GM23248 (cell line): Measurements from ENCODE around the gene WLS. TPM values are rescaled to one million over a fixed set of nuclear protein-coding genes. Genes with fewer than 3 reads are reported as not detected.

Experiments
- DNase-seq: peaks from one replicate; pipeline ENCODE4 v3.0.0-alpha.2; 2015
- H2AFZ ChIP-seq: fragments of 200-600 bp; sonication (generic); 2 replicates; pipeline ENCODE4 v1.6.1; 2016; ENCODE audit warnings: antibody characterized with exemption
- H3F3A ChIP-seq: fragments of 200-600 bp; sonication (generic); 2 replicates; pipeline ENCODE4 v1.6.1; 2016; ENCODE audit warnings: mild to moderate bottlenecking, antibody characterized with exemption, mixed run types; ENCODE audit not compliant: insufficient read depth
- H3K27ac ChIP-seq: fragments of 200-600 bp; sonication (generic); 2 replicates; pipeline ENCODE4 v1.5.1; 2016; ENCODE audit warnings: mild to moderate bottlenecking
- H3K27me3 ChIP-seq: fragments of 200-600 bp; sonication (generic); replicated peaks from 2 replicates; pipeline ENCODE4 v1.6.1; 2016; ENCODE audit warnings: mild to moderate bottlenecking; ENCODE audit not compliant: insufficient read depth
- H3K36me3 ChIP-seq: fragments of 200-600 bp; sonication (generic); 2 replicates; pipeline ENCODE4 v1.6.1; 2016; ENCODE audit warnings: low read depth, mild to moderate bottlenecking
- H3K4me1 ChIP-seq: fragments of 200-600 bp; sonication (generic); 2 replicates; pipeline ENCODE4 v1.6.1; 2016; ENCODE audit warnings: mild to moderate bottlenecking; ENCODE audit not compliant: insufficient read depth
- H3K4me2 ChIP-seq: fragments of 200-600 bp; sonication (generic); one replicate; pipeline ENCODE4 v1.6.1; 2016; ENCODE audit warnings: mild to moderate bottlenecking; ENCODE audit not compliant: unreplicated experiment
- H3K4me3 ChIP-seq: fragments of 200-600 bp; sonication (generic); 2 replicates; pipeline ENCODE4 v1.5.1; 2016; ENCODE audit warnings: mild to moderate bottlenecking
- H3K79me2 ChIP-seq: fragments of 200-600 bp; sonication (generic); 2 replicates; pipeline ENCODE4 v1.6.1; 2016; ENCODE audit warnings: mild to moderate bottlenecking; ENCODE audit not compliant: insufficient read depth
- H3K9ac ChIP-seq: fragments of 200-600 bp; sonication (generic); 2 replicates; pipeline ENCODE4 v1.6.1; 2016; ENCODE audit warnings: mild to moderate bottlenecking
- H3K9me2 ChIP-seq: fragments of 200-600 bp; sonication (generic); 2 replicates; pipeline ENCODE4 v1.6.1; 2016; ENCODE audit warnings: mixed run types, mild to moderate bottlenecking, moderate library complexity; ENCODE audit not compliant: insufficient read depth
- H3K9me3 ChIP-seq: fragments of 200-600 bp; sonication (generic); one replicate; pipeline ENCODE4 v1.6.1; 2017; ENCODE audit warnings: low read depth
- H4K20me1 ChIP-seq: fragments of 200-600 bp; sonication (generic); 2 replicates; pipeline ENCODE4 v1.6.0; 2016; ENCODE audit not compliant: insufficient read depth
- EZH2 ChIP-seq: fragments of 200-600 bp; sonication (generic); IDR thresholded peaks from 2 replicates; pipeline ENCODE4 v1.6.1; 2018; ENCODE audit warnings: antibody characterized with exemption, mild to moderate bottlenecking; ENCODE audit not compliant: insufficient read depth, poor library complexity, severe bottlenecking
- EZH2phosphoT487 ChIP-seq: fragments of 200-600 bp; sonication (generic); IDR thresholded peaks from 2 replicates; pipeline ENCODE4 v1.6.1; 2018; ENCODE audit warnings: antibody characterized with exemption, moderate library complexity, mild to moderate bottlenecking, low read depth; ENCODE audit not compliant: insufficient read depth
- WGBS, 2 experiments: methylation state at CpG; one replicate each; pipeline ENCODE4 v1.1.6; 2015 to 2017; ENCODE audit warnings: low lambda C conversion rate in 2 of 2, low coverage in 1 of 2; ENCODE audit errors: missing lambda C conversion rate in 2 of 2; 5-methylcytosine and 5-hydroxymethylcytosine counted together
- in situ Hi-C: fragments of 300-500 bp; cut with MboI; formaldehyde crosslinking; loops from 2 replicates; pipeline ENCODE4 v1.15.0; 2020
- polyA plus RNA-seq: library from polyadenylated mRNA; unstranded; fragments of >200 nt; fragmentation: Nextera tagmentation; extraction: Ambion mirVana; gene quantifications from 2 replicates; pipeline ENCODE4 v1.2.1, GENCODE V29; 2016
- total RNA-seq: library from RNA; depleted of rRNA; stranded (reverse); fragments of >200 nt; shearing (Covaris generic); gene quantifications from 2 replicates; pipeline ENCODE4 v1.2.3, GENCODE V29; 2014

WLS gene
- total and polyA plus RNA-seq, 2 experiments from 2014 or later: 26.7 to 36.4 TPM

- no peaks in the 10 kb centered on the region for H3K79me2 ChIP-seq
- in situ Hi-C loops: no loop called here
- H2AFZ ChIP-seq: no peak overlapping the region
- no peak for DNase-seq
- H3K4me1 ChIP-seq: no peaks in the 10 kb centered on the region
- no peaks in the 10 kb centered on the region for H3K9me2 ChIP-seq
- no peak overlapping the region for H3K27ac ChIP-seq
- no peaks in the 10 kb centered on the region for H3K27me3 ChIP-seq
- no peaks in the 10 kb centered on the region for H4K20me1 ChIP-seq
- no peaks in the 10 kb centered on the region for H3K36me3 ChIP-seq
- H3K9ac ChIP-seq: no peak overlapping the region
- H3K4me3 ChIP-seq: no peak overlapping the region
- H3K9me3 ChIP-seq: no peaks in the 10 kb centered on the region
- TF ChIP-seq EZH2: no peak
- WGBS, 2 experiments: 38 to 41% methylated on average over 2 of the region's 2 CpGs
- H3F3A ChIP-seq: no peaks in the 10 kb centered on the region
- H3K4me2 ChIP-seq: no peak overlapping the region
These were observed 44.1 kb upstream of the WLS start for GRCh38 chr1:68276448-68276847.

GRCh38 chr1:68273530-68273929 is 41.2 kb upstream of the WLS start:
- no peaks in the 10 kb centered on the region for H3K79me2 ChIP-seq
- no peak overlapping the region for H3K27ac ChIP-seq
- H3K9me3 ChIP-seq: no peaks in the 10 kb centered on the region
- H3K27me3 ChIP-seq: no peaks in the 10 kb centered on the region
- TF ChIP-seq EZH2 (no peak), EZH2phosphoT487 (no peak)
- H3K4me3 ChIP-seq: no peak overlapping the region
- in situ Hi-C loops: no loop called here
- H3K9ac ChIP-seq: no peak overlapping the region
- H3K4me1 ChIP-seq: peaks cover 9% of the 10 kb centered on the region; the same call in 1 of the 2 replicates
- H4K20me1 ChIP-seq: no peaks in the 10 kb centered on the region
- H3K9me2 ChIP-seq: no peaks in the 10 kb centered on the region
- H3K4me2 ChIP-seq: no peak overlapping the region
- DNase-seq: no peak
- H2AFZ ChIP-seq: no peak overlapping the region
- WGBS, 2 experiments: 87 to 90% methylated on average over 4 of the region's 4 CpGs
- no peaks in the 10 kb centered on the region for H3K36me3 ChIP-seq
- no peaks in the 10 kb centered on the region for H3F3A ChIP-seq

GRCh38 chr1:68271596-68271995 is 39.3 kb upstream of the WLS start:
- no peak overlapping the region for H3K4me3 ChIP-seq
- DNase-seq: no peak
- no peaks in the 10 kb centered on the region for H3K79me2 ChIP-seq
- no peak overlapping the region for H3K27ac ChIP-seq
- no peaks in the 10 kb centered on the region for H3K36me3 ChIP-seq
- no peaks in the 10 kb centered on the region for H3K9me3 ChIP-seq
- no peaks in the 10 kb centered on the region for H4K20me1 ChIP-seq
- H3K4me1 ChIP-seq: peaks cover 9% of the 10 kb centered on the region; the same call in 1 of the 2 replicates
- no peaks in the 10 kb centered on the region for H3K27me3 ChIP-seq
- no peak overlapping the region for H3K9ac ChIP-seq
- no peak overlapping the region for H2AFZ ChIP-seq
- in situ Hi-C loops: no loop called here
- TF ChIP-seq EZH2: no peak
- TF ChIP-seq EZH2phosphoT487: no peak
- no peak overlapping the region for H3K4me2 ChIP-seq
- no peaks in the 10 kb centered on the region for H3F3A ChIP-seq
- 80 to 87% methylated on average over 5 of the region's 5 CpGs for WGBS, 2 experiments
- H3K9me2 ChIP-seq: no peaks in the 10 kb centered on the region

GRCh38 chr1:68270951-68271350 is 38.6 kb upstream of the WLS start:
- no peak for DNase-seq
- Histone ChIP-seq H3K27me3 (no peaks in the 10 kb centered on the region), H3K36me3 (no peaks in the 10 kb centered on the region), H2AFZ (no peak overlapping the region), H3K4me2 (no peak overlapping the region), H3K79me2 (no peaks in the 10 kb centered on the region), H4K20me1 (no peaks in the 10 kb centered on the region), H3K9me2 (no peaks in the 10 kb centered on the region), H3K4me3 (no peak overlapping the region), H3K9me3 (no peaks in the 10 kb centered on the region), H3F3A (no peaks in the 10 kb centered on the region), H3K9ac (no peak overlapping the region), H3K4me1 (peaks cover 9% of the 10 kb centered on the region; the same call in 1 of the 2 replicates), H3K27ac (no peak overlapping the region)
- in situ Hi-C loops: no loop called here
- TF ChIP-seq EZH2phosphoT487 (no peak), EZH2 (no peak)
